ENCODE data around the gene SETDB2. TPM values are rescaled to one million over a fixed set of nuclear protein-coding genes. Genes with fewer than 3 reads are reported as not detected.

SETDB2 gene
- total RNA-seq, 1 experiment from 2014 or later, result 5.9 TPM

DNA sequence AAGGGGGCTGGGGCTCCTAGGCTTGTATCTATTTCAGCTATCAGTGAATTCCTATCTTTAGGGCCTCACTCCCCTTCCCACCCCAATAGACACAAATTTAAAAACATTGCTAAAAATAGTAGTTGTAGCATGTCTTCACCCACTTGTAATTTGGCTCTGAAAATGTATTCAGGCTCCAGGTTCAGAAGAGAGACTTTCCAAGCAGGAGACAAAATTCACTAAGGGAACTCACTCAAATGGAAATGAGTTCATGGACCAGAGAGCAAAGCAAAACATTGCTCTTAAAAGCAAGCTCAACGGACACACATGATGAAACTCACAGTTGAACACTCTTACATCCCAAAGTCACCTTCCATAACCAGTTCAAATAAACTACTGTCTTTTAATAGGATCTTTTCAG is 88.5 kb downstream of the SETDB2 start:
- DNase-seq (ENCODE audit: low read depth), result no peak

DNA sequence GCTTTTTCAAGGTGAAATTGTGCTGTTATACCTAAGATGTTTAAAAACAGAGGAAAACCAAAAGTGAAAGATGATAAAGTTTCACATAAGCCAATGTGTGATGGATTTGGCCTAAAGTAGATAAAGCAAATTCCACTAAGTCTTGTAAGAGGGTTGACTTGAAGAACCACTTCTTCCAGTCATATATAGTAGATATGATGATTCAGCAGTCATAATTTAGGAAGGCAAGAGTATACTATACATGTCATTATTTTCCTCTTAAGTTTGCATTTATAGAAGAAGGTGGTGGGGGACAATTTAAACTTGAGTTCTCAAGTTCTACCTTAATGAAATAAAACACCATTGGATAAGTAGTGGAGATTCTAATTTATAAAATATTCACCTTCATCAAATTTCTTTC is 88.9 kb downstream of the SETDB2 start:
- no peak for DNase-seq (ENCODE audit: low read depth)

DNA sequence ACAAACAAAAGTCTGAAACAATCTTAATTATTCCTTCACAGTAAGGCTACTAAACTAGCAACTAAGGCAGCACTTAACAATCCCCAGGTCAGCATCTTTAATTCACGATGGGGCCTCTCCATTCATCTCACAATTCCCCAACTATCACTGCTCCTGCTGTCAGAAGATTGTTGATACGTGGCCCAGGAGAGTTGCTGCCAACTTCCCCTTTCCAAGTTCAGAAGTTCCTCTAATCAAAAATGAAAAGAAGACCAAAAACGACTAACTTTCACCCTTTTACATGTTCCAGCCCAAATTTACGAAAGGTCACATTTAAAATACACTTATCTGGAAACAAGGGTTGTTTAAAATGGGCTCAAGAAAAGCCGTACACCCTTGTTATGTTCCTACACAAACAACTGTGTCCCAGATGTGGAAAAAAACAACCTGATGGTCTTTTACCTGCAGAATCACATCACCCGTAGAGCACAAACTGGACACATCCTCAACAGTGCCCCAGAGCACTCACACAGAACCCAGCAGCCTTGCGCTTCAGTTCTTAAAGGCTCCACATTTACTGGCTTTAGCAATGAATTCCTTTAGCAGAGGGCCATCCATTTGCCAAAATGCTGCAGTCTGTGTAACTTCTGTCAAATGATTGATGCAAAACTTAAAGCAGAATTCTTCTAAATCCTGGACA is 89.7 kb downstream of the SETDB2 start:
- DNase-seq (ENCODE audit: low read depth), result no peak

DNA sequence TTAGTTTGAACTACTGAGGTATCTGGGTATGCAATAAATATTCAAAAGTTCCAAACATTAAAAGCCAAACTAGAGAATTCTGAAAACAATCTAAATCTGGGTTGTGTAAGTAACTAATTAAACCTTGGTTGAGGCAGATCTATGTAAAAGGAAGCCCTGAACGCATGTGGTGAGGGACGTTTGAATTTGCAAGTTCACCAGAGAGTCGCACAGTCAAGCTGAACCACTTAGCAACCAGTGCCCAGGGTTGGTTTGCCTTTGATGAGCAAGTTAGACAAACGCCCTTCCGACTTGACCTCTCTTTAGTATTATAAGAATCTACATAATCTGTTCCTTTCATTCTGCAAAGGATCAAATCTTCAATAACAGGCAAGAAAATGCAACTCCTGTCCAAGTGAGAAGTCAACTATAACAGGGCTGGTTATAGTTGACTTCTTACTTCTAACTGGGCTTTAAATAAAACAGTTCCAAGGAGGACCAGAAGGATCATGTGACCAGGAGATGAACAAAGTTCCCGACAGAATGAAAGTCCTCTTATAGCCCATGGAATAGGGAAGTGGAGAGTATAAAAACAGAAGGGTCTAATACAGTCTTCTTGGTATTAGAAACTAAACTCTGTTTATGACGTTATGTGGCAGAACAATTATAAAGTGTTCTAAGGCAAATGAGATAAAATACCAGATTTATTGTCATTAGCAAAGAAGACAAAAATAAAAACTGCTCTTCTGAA is 92.2 kb downstream of the SETDB2 start:
- DNase-seq (ENCODE audit: low read depth), result no peak

DNA sequence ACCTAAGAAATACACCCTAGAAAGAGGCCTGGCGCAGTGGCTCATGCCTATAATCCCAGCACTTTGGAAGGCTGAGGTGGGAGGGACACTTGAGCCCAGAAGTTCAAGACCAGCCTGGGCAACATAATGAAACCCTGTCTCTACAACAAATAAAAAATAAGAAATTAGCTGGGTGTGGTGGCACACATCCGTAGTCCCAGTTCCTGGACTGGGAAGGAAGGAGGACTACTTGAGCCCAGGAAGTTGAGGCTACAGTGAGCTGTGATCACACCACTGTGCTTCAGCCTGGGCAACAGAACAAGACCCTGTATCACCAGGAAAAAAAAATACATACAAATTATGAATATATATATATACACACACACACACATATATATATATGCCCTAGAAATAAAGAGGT is 94.3 kb downstream of the SETDB2 start:
- no peak for DNase-seq (ENCODE audit: low read depth)

DNA sequence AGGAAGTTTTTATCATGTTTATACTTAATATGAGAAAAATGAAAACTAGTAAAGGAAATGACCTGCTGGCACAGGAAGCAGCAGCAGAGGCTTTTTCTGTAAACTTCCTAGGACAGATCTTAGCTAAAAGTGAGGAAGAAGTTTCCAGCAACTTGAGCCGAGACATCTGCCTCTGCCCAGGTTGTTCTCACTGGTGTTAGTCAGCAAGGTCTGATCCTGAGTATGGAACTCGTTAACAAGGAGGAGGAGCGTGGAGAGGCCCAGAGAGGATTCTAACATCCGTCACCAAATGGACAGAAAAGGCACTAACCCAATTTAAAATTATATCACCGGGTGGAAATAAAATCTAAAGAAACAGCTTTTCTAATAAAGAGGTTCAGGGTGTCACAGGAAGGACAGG is 95.2 kb downstream of the SETDB2 start:
- no peak for DNase-seq (ENCODE audit: low read depth)

DNA sequence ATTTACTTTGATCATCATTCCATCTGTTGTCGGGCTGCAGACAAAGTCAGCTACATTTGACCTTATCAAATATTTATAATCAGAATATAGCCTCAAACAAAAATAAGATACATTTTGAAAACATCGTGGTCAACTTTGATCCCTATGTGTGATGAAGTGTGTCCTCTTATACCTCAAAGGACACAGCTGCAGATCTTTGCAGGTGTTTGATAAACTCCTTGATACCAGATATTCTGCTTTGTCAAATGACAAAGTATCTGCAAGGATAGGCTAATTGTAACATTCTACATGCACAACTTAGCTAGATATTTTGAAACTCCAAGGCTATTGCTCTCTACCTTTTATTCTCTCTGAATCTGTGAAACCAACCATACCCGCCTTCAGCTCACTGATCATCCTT is 95.7 kb downstream of the SETDB2 start:
- DNase-seq (ENCODE audit: low read depth), result no peak

DNA sequence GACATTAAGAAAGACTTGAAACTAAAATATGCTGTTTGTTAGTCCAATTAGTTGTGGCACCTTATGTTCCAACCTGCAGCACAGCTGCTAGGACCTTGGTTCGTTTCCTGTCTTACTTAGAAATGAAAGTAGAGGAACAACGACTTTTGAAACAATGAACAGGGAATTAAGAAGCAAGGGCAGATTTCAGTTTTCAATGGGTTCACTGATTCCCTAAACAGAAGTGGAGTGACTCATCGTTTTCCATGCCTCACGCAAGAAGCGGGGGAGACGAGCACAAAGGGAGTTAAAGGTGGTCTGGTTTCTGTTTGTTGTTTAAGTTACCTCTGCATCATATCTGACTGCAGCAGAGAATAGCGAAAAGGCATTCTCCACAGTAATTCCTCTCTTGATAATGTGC is 96.5 kb downstream of the SETDB2 start:
- no peak for DNase-seq (ENCODE audit: low read depth)

DNA sequence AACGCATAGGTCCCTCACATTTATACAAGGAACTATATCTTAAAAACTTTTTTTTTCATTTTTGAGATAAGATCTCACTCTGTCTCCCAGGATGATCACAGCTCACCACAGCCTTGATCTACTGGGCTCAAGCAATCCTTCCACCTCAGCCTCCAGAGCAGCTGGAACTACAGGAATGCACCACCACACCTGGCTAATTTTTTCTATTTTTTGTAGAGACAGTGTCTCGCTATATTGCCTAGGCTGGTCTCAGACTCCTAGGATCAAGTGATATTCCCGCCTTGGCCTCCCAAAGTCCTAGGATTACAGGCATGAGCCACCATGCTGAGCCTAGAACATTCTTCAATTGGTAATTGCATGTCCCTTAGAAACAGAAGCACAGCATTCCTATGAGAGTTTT is 99.6 kb downstream of the SETDB2 start:
- no peak for DNase-seq (ENCODE audit: low read depth)

Other genes starting within 250 kb of the SETDB2 start
- gene MLNR, start 223.9 kb upstream of the SETDB2 start, total RNA-seq (2014; rRNA removed), result not detected in 2 replicates
- gene CDADC1, start 196.3 kb upstream of the SETDB2 start, total RNA-seq (2014; rRNA removed), result 1.5 and 2.6 TPM in 2 replicates
- gene CAB39L, start 210 bp upstream of the SETDB2 start, total RNA-seq (2014; rRNA removed), result 8.2 and 8.4 TPM in 2 replicates
- 16.4 and 18.3 TPM in 2 replicates for gene PHF11, start 51.7 kb downstream of the SETDB2 start, total RNA-seq (2014; rRNA removed)
- 20.1 and 24.9 TPM in 2 replicates for gene RCBTB1, start 141.3 kb downstream of the SETDB2 start, total RNA-seq (2014; rRNA removed)
- gene ARL11, start 184.2 kb downstream of the SETDB2 start, total RNA-seq (2014; rRNA removed), result not detected in 2 replicates
- 83.0 and 105 TPM in 2 replicates for gene EBPL, start 247.2 kb downstream of the SETDB2 start, total RNA-seq (2014; rRNA removed)